GM18951 (cell line): ENCODE results near the gene CD2.

ENCODE experiments used
- POLR2A ChIP-seq: IDR thresholded peaks from 4 replicates; pipeline ENCODE4 v1.6.1; 2011; ENCODE audit warnings: mild to moderate bottlenecking; ENCODE audit not compliant: insufficient read length, insufficient read depth; ENCODE audit errors: extremely low read depth
- in situ Hi-C: fragments of 300-500 bp; cut with MboI; formaldehyde crosslinking; loops from one replicate; pipeline ENCODE4 v1.12.0; 2022; ENCODE audit warnings: low sequenced_read_pairs, mixed read lengths, inconsistent platforms; ENCODE audit not compliant: unreplicated experiment

The CD2 gene

GRCh38 chr1:116754198-116754977, at the start of gene CD2:
TSS of gene CD2 (plus strand) at chr1:116754430. CDS start at chr1:116754493, 63 bp downstream.
- in situ Hi-C loops, result no loop called here
- no peak for TF ChIP-seq POLR2A

DNA sequence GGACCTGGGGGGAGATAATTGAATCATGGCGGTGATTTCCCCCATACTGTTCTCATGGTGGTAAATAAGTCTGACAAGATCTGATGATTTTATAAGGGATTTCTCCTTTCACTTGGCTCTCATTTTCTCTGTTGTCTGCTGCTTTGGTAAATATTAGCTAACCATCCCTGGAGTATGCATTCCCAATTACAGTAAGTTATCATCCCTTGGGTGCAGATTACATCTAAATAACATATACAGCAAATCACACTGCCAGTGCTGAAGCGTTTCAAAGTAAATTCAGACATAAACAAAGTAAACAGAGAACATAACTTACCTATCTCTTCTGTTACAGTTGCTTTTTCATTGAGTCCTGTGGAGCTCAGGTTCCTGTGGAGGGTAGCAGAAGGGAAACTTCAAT, 48.1 kb upstream of the CD2 start:
- TF ChIP-seq POLR2A, result no peak
- in situ Hi-C loops, result no loop called here

DNA sequence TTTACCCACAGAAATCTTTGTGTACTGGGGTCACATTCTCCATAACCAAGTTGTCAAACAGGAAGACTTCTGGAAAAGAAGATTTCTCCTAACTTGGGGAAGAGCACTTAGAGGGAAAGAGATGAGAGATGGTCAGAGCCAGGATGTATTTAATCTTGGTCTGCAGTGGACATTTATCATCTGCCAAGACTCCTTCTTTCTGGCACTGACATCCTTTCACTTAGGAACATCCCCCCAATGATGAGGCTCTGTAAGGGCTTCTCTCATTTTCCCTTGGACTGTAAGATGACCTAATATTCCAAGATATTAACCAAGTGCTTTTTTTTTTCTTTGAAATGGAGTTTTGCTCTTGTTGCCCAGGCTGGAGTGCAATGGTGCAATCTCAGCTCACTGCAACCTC, 47.4 kb upstream of the CD2 start:
- in situ Hi-C loops, result no loop called here
- TF ChIP-seq POLR2A, result no peak

- in situ Hi-C loops, result no loop called here
- no peak for TF ChIP-seq POLR2A
Observed at GRCh38 chr1:116708255-116708900, 45.9 kb upstream of the CD2 start.

DNA sequence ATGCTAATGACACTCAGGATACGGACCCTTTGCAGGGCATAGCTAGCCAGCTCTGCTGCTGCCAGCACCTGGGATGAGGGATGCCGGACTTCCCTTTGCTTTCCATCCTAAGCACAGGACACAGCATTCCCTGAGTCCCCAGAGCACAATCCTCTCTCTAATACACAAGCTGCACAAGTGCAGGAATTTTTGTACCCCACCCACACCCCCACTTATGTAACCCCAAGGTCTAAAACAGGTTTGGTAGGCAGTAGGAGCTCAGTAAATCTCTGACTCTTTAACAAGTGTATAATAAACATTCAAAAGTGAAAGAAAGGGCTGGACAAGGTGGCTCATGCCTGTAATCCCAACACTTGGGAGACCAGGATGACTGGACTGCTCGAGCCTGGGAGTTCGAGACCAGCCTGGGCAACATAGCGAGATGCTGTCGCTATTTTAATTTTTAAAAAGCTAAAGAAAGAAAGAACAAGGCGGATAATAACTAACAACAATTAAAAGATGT, 44.5 kb upstream of the CD2 start:
- in situ Hi-C loops, result no loop called here
- TF ChIP-seq POLR2A, result no peak

GRCh38 chr1:116710420-116711262, 43.6 kb upstream of the CD2 start:
- TF ChIP-seq POLR2A, result no peak
- in situ Hi-C loops, result no loop called here

DNA sequence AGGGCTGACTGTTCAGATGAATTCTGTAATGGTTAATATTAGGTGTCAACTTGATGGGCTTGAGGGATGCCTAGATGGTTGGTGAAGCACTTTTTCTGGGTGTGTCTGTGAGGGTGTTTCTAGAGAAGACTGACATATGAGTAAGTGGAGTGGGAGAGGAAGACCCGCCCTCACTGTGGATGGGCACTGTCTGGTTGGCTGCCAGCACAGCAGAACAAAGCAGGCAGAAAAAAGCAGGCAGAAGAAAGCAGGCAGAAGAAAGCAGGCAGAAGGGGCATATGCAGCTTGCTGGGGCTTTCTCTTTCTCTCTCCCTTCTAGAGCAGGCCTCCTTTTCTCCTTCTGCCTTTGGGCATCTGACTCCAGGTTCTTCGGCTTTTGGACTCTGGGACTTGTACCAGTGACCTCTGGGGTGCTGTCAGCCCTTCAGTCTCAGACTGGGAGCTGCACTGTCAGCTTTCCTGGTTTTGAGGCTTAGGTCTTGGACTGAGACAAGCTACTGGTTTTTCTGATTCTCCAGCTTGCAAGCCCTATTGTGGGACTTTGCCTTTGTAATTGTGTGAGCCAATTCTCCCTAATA, 42.9 kb upstream of the CD2 start:
- no peak for TF ChIP-seq POLR2A
- in situ Hi-C loops, result no loop called here

DNA sequence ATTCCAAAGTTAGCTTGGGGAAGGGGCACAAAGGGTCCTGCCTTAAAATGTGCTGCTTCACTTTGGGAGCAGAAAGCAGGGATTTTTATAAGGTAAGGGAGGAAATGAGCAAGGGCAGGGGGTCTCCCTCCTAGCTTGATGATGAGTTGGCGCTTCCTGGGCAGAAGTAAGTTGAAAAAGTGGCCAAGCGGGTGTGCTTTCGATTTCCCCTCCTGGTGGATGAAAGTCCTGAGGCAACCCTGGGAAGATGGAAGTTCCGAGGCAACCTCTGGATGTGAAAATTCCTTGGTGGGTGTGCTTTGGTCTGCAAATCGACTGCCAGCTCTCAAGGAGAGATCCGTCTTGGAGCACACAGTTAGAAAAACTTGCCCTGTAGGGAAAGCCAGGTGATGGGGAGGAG, 41.7 kb upstream of the CD2 start:
- in situ Hi-C loops, result no loop called here
- TF ChIP-seq POLR2A, result no peak

GRCh38 chr1:116713474-116713873, 40.8 kb upstream of the CD2 start:
- no peak for TF ChIP-seq POLR2A

GRCh38 chr1:116716391-116716790, 37.8 kb upstream of the CD2 start:
- TF ChIP-seq POLR2A, result no peak
- in situ Hi-C loops, result no loop called here

More at GRCh38 chr1:116713474-116713873, 40.8 kb upstream of the CD2 start:
- in situ Hi-C loops, result no loop called here

DNA sequence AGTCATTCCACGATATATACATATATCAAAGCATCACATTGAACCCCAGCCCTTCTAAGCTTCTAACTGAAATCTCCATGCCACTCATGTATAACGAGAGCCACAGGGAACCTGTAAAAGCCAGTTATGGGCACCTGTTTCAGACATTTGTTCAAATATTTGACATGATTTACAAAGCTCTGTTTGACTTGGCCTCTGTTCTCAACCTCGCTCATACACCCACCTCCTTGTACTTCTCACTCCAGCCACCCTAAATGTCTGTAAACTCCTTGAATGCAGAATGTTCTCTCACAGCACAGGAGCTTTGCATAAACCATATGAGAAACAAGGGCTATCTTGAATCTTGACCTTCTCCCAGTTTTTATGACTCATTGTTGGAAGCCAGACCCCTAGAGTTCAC, 36.9 kb upstream of the CD2 start:
- no peak for TF ChIP-seq POLR2A
- in situ Hi-C loops, result no loop called here

- no peak for TF ChIP-seq POLR2A
- in situ Hi-C loops, result no loop called here
Observed at GRCh38 chr1:116720364-116721038, 33.7 kb upstream of the CD2 start.
